AG10803 (cell line): Measurements from ENCODE around the gene CLCA1.

Experiments used
- DNase-seq: peaks from one replicate; pipeline ENCODE4 v3.0.0; 2010; ENCODE audit warnings: low read depth
- H3K4me3 ChIP-seq: 2 replicates; pipeline ENCODE4 v1.5.1; 2011; ENCODE audit warnings: mild to moderate bottlenecking, low read length, control low read depth
- TF ChIP-seq, protein P1 (sequence below): conservative IDR thresholded peaks from 2 replicates; pipeline ENCODE4 v1.5.1; 2011; ENCODE audit warnings: mild to moderate bottlenecking, low read length, control low read depth, inconsistent platforms

The CLCA1 gene

DNA sequence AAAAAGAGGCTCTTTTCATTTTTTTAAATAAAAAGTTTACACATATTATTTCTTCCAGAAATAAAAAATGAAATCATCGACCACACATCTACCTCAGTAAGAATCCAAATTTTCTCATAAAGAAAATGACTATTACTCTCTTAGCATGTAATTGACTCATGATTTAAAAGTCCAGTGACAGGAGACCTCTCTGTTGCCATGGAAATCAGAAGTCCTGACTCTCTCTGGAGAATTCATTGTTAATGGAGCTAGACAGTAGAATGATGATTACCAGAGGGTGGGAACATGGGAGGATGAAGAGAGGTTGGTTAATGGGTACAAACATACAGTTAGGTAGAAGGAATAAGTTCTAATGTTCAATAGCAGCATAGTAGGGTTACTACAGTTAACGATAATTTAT is 73.1 kb downstream of the CLCA1 start:
- DNase-seq, result no peak
- TF ChIP-seq, protein P1, sequence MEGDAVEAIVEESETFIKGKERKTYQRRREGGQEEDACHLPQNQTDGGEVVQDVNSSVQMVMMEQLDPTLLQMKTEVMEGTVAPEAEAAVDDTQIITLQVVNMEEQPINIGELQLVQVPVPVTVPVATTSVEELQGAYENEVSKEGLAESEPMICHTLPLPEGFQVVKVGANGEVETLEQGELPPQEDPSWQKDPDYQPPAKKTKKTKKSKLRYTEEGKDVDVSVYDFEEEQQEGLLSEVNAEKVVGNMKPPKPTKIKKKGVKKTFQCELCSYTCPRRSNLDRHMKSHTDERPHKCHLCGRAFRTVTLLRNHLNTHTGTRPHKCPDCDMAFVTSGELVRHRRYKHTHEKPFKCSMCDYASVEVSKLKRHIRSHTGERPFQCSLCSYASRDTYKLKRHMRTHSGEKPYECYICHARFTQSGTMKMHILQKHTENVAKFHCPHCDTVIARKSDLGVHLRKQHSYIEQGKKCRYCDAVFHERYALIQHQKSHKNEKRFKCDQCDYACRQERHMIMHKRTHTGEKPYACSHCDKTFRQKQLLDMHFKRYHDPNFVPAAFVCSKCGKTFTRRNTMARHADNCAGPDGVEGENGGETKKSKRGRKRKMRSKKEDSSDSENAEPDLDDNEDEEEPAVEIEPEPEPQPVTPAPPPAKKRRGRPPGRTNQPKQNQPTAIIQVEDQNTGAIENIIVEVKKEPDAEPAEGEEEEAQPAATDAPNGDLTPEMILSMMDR, result no peak
- no peak overlapping the region for H3K4me3 ChIP-seq

DNA sequence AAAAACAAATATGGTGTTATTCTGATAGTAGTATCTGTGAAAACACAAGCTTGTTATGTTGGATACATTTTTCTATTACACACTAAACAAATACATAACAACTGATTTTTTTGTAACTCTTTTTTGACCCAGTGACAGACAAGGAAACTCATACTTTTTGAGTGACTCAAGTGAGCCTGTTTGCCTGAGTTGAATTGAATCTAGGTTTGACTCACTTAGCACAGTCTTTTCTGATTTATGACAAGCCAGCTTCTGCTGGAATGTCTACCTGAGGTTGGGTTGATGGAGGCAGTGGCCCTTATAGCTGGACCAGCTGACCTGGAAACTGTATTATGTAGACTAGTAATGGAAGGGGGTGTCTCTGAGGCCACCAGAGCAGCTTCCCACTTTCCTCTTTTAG is 73.9 kb downstream of the CLCA1 start:
- H3K4me3 ChIP-seq, result no peak overlapping the region
- TF ChIP-seq, protein P1, result no peak

DNA sequence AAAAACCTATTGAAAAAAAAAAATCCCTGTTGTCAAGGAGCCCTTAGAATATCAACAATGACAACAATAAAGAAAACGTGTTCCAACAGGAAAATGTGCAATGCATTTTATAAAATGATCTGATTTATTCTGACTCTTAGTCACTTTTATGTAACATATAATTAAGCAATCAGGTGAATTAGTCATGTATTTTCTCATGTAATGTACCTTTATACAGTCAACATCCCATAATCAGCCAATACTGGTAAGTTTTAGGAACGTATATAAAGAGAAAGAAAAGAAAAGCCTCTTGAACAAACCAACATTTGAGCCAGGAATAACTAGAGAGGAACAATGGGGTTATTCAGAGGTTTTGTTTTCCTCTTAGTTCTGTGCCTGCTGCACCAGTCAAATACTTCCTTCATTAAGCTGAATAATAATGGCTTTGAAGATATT is 78.1 kb downstream of the CLCA1 start, which contains the start of gene CLCA4:
Gene CLCA4 (plus strand): TSS at position 292 of the 435 bp plus-strand sequence. CDS start 42 bp downstream, at position 334.
- H3K4me3 ChIP-seq, result no peak within 1 kb of the TSS
- no peak for DNase-seq
- TF ChIP-seq, protein P1, result no peak

More for the DNA sequence above, 73.9 kb downstream of the CLCA1 start:
- no peak for DNase-seq

DNA sequence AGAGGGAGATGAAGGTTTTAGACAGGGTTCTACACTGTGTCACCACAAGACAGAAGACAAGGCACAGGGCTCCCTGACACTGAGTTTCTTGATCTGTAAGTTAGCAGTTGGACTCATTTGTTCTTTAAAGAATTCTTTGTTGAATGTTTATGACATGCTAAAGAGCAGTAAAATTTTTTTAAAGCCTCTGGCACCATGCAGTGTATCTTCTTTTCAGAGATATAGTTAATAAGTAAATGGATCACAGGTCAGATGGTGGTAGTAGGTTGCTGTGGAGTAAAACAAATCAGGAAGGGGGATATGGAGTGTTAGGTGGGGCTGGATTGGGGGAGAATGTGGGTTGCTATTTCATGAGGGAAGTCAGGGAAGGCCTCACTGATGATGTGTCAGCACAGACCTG is 80.1 kb downstream of the CLCA1 start:
- TF ChIP-seq, protein P1, result no peak
- H3K4me3 ChIP-seq, result no peak overlapping the region
- no peak for DNase-seq
